HEK293 (cell line): Measurements from ENCODE around the gene LGALS8.

Experiments used
- CTCF ChIA-PET: fragments of 350-600 bp; formaldehyde crosslinking; extraction: SDS; loops from one replicate; lab custom pipeline; 2021; ENCODE audit warnings: antibody characterized with exemption; lab: Yijun Ruan, JAX
- POLR2A ChIA-PET: fragments of 300-600 bp; formaldehyde crosslinking; extraction: SDS; loops from one replicate; lab custom pipeline; 2020; ENCODE audit warnings: antibody characterized with exemption, inconsistent platforms; lab: Yijun Ruan, JAX
- H3K27ac ChIP-seq: fragments of 200-500 bp; sonication (Bioruptor generic); 2 replicates; pipeline ENCODE4 v1.5.1; 2014; ENCODE audit warnings: low read depth, low read length, control low read depth, inconsistent platforms; ENCODE audit errors: extremely low read depth
- H3K36me3 ChIP-seq, 2 experiments: fragments of 200-500 bp in 1 of 2; sonication (Bioruptor generic) in 1 of 2; 1 replicate in 1 of 2; 2 replicates in 1 of 2; pipeline ENCODE4 v1.5.1; 2014 to 2017; ENCODE audit warnings: inconsistent platforms in 2 of 2, low read length in 2 of 2; ENCODE audit not compliant: control insufficient read depth in 2 of 2, insufficient read depth in 1 of 2
- H3K4me1 ChIP-seq: fragments of 200-500 bp; sonication (Bioruptor generic); 2 replicates; pipeline ENCODE4 v1.5.1; 2014; ENCODE audit warnings: mild to moderate bottlenecking, low read length, inconsistent platforms; ENCODE audit not compliant: control insufficient read depth, insufficient read depth
- H3K4me3 ChIP-seq: 2 replicates; pipeline ENCODE4 v1.5.1; 2011; ENCODE audit warnings: low read depth, mild to moderate bottlenecking, control low read depth, low read length, moderate library complexity
- H3K9me3 ChIP-seq: fragments of 200-500 bp; sonication (Bioruptor generic); 2 replicates; pipeline ENCODE4 v1.5.1; 2014; ENCODE audit warnings: low read depth, low read length, inconsistent platforms; ENCODE audit not compliant: control insufficient read depth, insufficient read depth
- ELK4 ChIP-seq: IDR thresholded peaks from 2 replicates; pipeline ENCODE4 v1.6.1; 2011; ENCODE audit warnings: mild to moderate bottlenecking, low read depth, low read length, borderline replicate concordance
- FEZF1 ChIP-seq: fragments of 450-650 bp; formaldehyde crosslinking; IDR thresholded peaks from 2 replicates; pipeline ENCODE4 v1.5.1; 2016; ENCODE audit warnings: missing biosample characterization, missing genetic modification characterization
- HIC1 ChIP-seq: fragments of 450-650 bp; formaldehyde crosslinking; IDR thresholded peaks from 2 replicates; pipeline ENCODE4 v1.5.1; 2016; ENCODE audit warnings: missing biosample characterization, missing genetic modification characterization
- SCRT2 ChIP-seq: fragments of 450-650 bp; formaldehyde crosslinking; IDR thresholded peaks from 2 replicates; pipeline ENCODE4 v1.5.1; 2016; ENCODE audit warnings: missing biosample characterization, missing genetic modification characterization
- ZBTB6 ChIP-seq: fragments of 450-650 bp; formaldehyde crosslinking; IDR thresholded peaks from 2 replicates; pipeline ENCODE4 v1.5.1; 2017; ENCODE audit warnings: missing biosample characterization, missing genetic modification characterization
- ZFP41 ChIP-seq: fragments of 450-650 bp; formaldehyde crosslinking; IDR thresholded peaks from 2 replicates; pipeline ENCODE4 v1.5.1; 2016; ENCODE audit warnings: missing biosample characterization, missing genetic modification characterization, borderline replicate concordance
- ZNF133 ChIP-seq: fragments of 450-650 bp; formaldehyde crosslinking; IDR thresholded peaks from 2 replicates; pipeline ENCODE4 v1.5.1; 2016; ENCODE audit warnings: missing biosample characterization, missing genetic modification characterization
- ZNF146 ChIP-seq: fragments of 450-650 bp; formaldehyde crosslinking; IDR thresholded peaks from 2 replicates; pipeline ENCODE4 v1.5.1; 2016; ENCODE audit warnings: missing biosample characterization, missing genetic modification characterization
- ZNF16 ChIP-seq: fragments of 450-650 bp; formaldehyde crosslinking; IDR thresholded peaks from 2 replicates; pipeline ENCODE4 v1.5.1; 2016; ENCODE audit warnings: low read depth, missing biosample characterization, missing genetic modification characterization
- ZNF18 ChIP-seq: fragments of 450-650 bp; formaldehyde crosslinking; IDR thresholded peaks from 2 replicates; pipeline ENCODE4 v1.5.1; 2016; ENCODE audit warnings: missing biosample characterization, missing genetic modification characterization
- ZNF274 ChIP-seq, 2 experiments: fragments of 200-500 bp in 1 of 2; fragments of 450-650 bp in 1 of 2; sonication (Bioruptor generic) in 1 of 2; formaldehyde crosslinking in 1 of 2; IDR thresholded peaks; 2 replicates each; pipeline versions ENCODE4 v1.5.1 to v1.6.1; 2014 to 2016; ENCODE audit warnings: borderline replicate concordance in 1 of 2, inconsistent platforms in 1 of 2, low read length in 1 of 2, missing biosample characterization in 1 of 2, missing genetic modification characterization in 1 of 2
- ZNF350 ChIP-seq: fragments of 450-650 bp; formaldehyde crosslinking; IDR thresholded peaks from 2 replicates; pipeline ENCODE4 v1.5.0; 2017; ENCODE audit warnings: missing biosample characterization, mild to moderate bottlenecking, missing genetic modification characterization
- ZNF473 ChIP-seq: fragments of 450-650 bp; formaldehyde crosslinking; IDR thresholded peaks from 2 replicates; pipeline ENCODE4 v1.5.1; 2017; ENCODE audit warnings: missing biosample characterization, missing genetic modification characterization
- ZNF501 ChIP-seq: fragments of 450-650 bp; formaldehyde crosslinking; IDR thresholded peaks from 2 replicates; pipeline ENCODE4 v1.5.1; 2016; ENCODE audit warnings: missing biosample characterization, missing genetic modification characterization
- ZNF513 ChIP-seq: fragments of 450-650 bp; IDR thresholded peaks from 2 replicates; pipeline ENCODE4 v1.5.1; 2018; ENCODE audit warnings: missing biosample characterization, missing genetic modification characterization
- ZNF544 ChIP-seq: fragments of 450-650 bp; formaldehyde crosslinking; IDR thresholded peaks from 2 replicates; pipeline ENCODE4 v1.5.0; 2017; ENCODE audit warnings: missing biosample characterization, missing genetic modification characterization
- ZNF654 ChIP-seq: fragments of 450-650 bp; formaldehyde crosslinking; IDR thresholded peaks from 2 replicates; pipeline ENCODE4 v1.5.1; 2016; ENCODE audit warnings: low read depth, missing biosample characterization, missing genetic modification characterization
- ZNF704 ChIP-seq: fragments of 450-650 bp; formaldehyde crosslinking; IDR thresholded peaks from 2 replicates; pipeline ENCODE4 v1.5.1; 2016; ENCODE audit warnings: missing biosample characterization, missing genetic modification characterization
- ZNF776 ChIP-seq: fragments of 450-650 bp; formaldehyde crosslinking; IDR thresholded peaks from 2 replicates; pipeline ENCODE4 v1.5.0; 2017; ENCODE audit warnings: missing biosample characterization, missing genetic modification characterization, borderline replicate concordance
- ZNF791 ChIP-seq: fragments of 450-650 bp; formaldehyde crosslinking; IDR thresholded peaks from 2 replicates; pipeline ENCODE4 v1.5.1; 2016; ENCODE audit warnings: missing biosample characterization, missing genetic modification characterization
- ZNF792 ChIP-seq: fragments of 450-650 bp; formaldehyde crosslinking; IDR thresholded peaks from 2 replicates; pipeline ENCODE4 v1.5.1; 2016; ENCODE audit warnings: missing biosample characterization, missing genetic modification characterization
- ZSCAN18 ChIP-seq: fragments of 450-650 bp; formaldehyde crosslinking; IDR thresholded peaks from 2 replicates; pipeline ENCODE4 v1.5.1; 2016; ENCODE audit warnings: missing biosample characterization, missing genetic modification characterization
- ZXDB ChIP-seq: fragments of 450-650 bp; formaldehyde crosslinking; IDR thresholded peaks from 2 replicates; pipeline ENCODE4 v1.5.1; 2016; ENCODE audit warnings: missing biosample characterization, missing genetic modification characterization

The LGALS8 gene

GRCh38 chr1:236522937-236523703 lies 662 bp upstream of the LGALS8 start (continued):
- TF ChIP-seq ZNF776 (tag by site-specific recombination) = no peak
- no peak for TF ChIP-seq ZNF792 (tag by site-specific recombination)
- TF ChIP-seq ZFP41 (tag by site-specific recombination) = no peak
- no peak for TF ChIP-seq ZSCAN18
- TF ChIP-seq ZNF18 (tag by site-specific recombination) = no peak
- TF ChIP-seq ZBTB6 = no peak
- TF ChIP-seq FEZF1 (tag by site-specific recombination) = no peak
- no peak for TF ChIP-seq HIC1 (tag by site-specific recombination)
- no peak for TF ChIP-seq ELK4
- no peak for TF ChIP-seq ZNF544

- Histone ChIP-seq H3K9me3 (no peaks in the 10 kb centered on the region), H3K36me3 (peaks cover 0 to 3% of the 10 kb centered on the region in 2 experiments; a peak in 1 of 3 replicates), H3K27ac (peak overlapping the region; percentile 72), H3K4me1 (peaks cover 6% of the 10 kb centered on the region), H3K4me3 (peak overlapping the region; percentile 85)
- CTCF ChIA-PET = interaction anchor here (0.8 to 1.2 kb wide), 4 partner anchors 10 to 422 kb away, joined by 4 to 6 read pairs (median 6); no protein-coding TSS in a partner anchor
- POLR2A ChIA-PET = interaction anchor here (0.6 to 1.3 kb wide), 4 partner anchors 16 to 220 kb away, joined by 3 to 8 read pairs (median 4); no protein-coding TSS in a partner anchor
- TF ChIP-seq ZNF16 (tag by site-specific recombination) (no peak), ZNF133 (tag by site-specific recombination) (no peak), ZNF791 (no peak), ZXDB (tag by site-specific recombination) (peak; percentile 45), ZNF473 (no peak), ZNF654 (tag by site-specific recombination) (no peak), ZNF513 (tag by site-specific recombination) (no peak), ZNF146 (tag by site-specific recombination) (no peak), ZNF704 (tag by site-specific recombination) (no peak), ZNF274 (IDR thresholded peaks at IDR 0.05; ENCODE audit: low read length) (no peak), ZNF274 (tag by site-specific recombination; IDR thresholded peaks at IDR 0.05; ENCODE audit: borderline replicate concordance) (no peak), SCRT2 (tag by site-specific recombination) (0 out of 2 replicates have a peak, but pooled peaks have one; percentile 30), ZNF501 (peak; percentile 89; the same call in 1 of the 2 replicates), ZNF350 (tag by site-specific recombination) (no peak)
Observed at GRCh38 chr1:236524142-236524894, 536 bp downstream of the LGALS8 start.
